Fibroblast of skin of left quadriceps (primary cell): ENCODE data around the gene SGO2.
"Not testable (repeated sequence)": the region's sequence is repeated elsewhere in the genome, so short reads cannot be mapped to it uniquely, and the experiment has no call there.

Source experiments
- DNase-seq, 2 experiments: peaks; one replicate each; pipeline ENCODE4 v3.0.0-alpha.2; 2013; ENCODE audit warnings: low read depth in 2 of 2

Gene SGO2

GRCh38 chr2:200596774-200597570 lies 71.0 kb downstream of the SGO2 start:
- DNase-seq: no peak

GRCh38 chr2:200599206-200599605 lies 73.2 kb downstream of the SGO2 start:
- no peak for DNase-seq

GRCh38 chr2:200600549-200601225 lies 74.7 kb downstream of the SGO2 start:
- DNase-seq: no peak

DNA sequence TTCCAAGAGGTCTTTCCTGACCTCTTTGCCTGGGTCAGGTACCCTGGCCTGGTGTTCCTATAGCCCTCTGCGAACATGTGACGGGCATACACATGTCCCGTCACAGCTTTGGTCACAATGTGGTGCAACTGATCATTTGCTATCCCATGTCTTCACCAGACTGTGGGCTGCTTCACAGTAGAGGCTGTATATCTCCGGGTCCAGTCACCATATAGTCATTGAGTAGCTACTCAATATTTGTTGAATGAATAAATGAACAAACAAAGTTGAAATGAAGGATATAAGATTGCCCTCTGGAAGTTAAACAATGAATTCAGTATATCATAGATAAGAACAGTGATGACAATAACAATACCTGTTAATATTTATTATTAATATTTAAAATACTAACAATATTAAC lies 76.6 kb downstream of the SGO2 start:
- DNase-seq: no peak

- DNase-seq: peak; percentile 40 to 49
Observed at GRCh38 chr2:200603972-200604371, 78.0 kb downstream of the SGO2 start.

GRCh38 chr2:200604571-200605255 lies 78.7 kb downstream of the SGO2 start:
- DNase-seq: no peak

DNA sequence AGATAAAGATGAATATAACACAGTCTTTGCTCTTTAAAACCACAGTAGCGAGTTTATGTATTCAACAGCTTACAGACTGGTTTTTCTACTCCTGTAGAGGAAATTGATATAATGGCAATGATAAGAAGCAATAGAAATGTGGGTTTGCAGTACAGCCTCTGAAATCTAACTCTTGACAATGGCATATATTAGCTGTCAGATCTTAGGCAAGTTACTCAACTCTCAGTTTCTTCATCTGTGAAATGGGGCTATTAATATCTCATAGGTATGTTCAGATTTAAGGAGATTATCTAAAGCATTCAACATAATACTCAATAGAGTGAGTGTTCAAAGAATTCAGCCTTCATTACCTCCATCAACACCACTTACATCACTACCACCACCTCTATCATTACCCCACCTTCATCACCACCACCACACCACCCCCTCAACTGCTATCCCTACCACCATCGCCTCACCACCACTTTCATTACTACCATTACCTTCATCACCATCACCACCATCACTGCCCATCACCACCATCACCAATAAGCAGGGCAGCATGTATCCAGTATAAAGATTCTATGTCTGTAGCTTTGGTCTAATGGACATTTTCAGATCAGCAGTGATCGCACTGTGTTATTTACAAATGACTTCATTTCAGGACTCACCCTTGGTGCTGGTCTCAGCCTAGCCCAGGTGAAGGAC lies 82.5 kb downstream of the SGO2 start:
- DNase-seq: no peak

DNA sequence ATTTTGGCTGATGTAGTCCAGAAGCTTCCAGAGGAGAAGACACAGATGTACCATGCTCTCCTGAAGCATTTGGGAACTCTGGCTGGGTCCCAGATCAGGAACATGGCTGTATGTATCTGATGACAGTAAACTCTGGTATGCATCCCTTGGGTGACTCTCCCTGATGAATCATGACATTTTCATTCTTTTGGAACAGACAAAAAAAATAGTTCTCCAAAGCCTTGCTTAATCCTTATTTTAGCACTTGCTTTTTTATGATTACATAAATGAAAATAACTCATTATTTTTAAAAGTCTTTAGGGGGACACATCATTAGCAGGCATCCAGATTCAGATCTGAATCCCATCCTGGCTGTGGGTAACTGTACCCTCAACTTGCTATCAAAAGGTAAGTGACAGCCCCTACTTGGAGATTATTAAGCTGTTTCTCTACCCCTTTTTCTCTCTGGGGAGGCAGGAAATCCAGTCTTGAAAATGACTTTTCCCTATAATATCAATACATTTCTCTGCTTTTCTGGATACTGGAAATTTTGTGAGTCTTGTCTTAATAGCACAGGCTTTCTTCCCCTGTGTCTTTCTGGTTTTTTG lies 83.1 kb downstream of the SGO2 start:
- peak; percentile 84 to 86 for DNase-seq

- not testable (repeated sequence) for DNase-seq
Observed at GRCh38 chr2:200610217-200610616, 84.2 kb downstream of the SGO2 start.

- DNase-seq: no peak
Observed at GRCh38 chr2:200613692-200614091, 87.7 kb downstream of the SGO2 start.

DNA sequence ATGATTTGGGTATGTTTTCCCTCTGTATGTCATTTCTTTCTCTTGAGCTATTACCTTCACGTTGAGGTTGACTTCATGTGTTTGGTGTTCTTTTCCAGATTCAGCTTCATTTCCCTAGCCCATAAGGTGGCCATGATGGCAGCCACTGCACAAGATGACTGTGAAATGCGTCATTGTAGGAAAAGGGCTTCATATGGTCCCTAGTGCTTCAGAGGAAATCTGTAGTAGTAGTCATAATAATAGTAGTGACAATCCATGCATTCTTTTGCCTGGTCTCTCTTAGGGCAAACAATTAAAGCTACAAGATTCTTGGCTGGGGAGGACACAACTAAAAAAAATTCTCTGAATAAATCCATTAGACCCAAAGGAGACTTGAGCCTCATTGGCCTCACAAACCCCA lies 88.2 kb downstream of the SGO2 start:
- no peak for DNase-seq

GRCh38 chr2:200615247-200615646 lies 89.2 kb downstream of the SGO2 start:
- peak in 1 of 2 experiments; percentile 40 for DNase-seq

- no peak for DNase-seq
Observed at GRCh38 chr2:200616193-200616592, 90.2 kb downstream of the SGO2 start.

- DNase-seq: no peak
Observed at GRCh38 chr2:200616656-200617055, 90.6 kb downstream of the SGO2 start.

GRCh38 chr2:200617156-200618053 lies 91.4 kb downstream of the SGO2 start:
- no peak for DNase-seq

DNA sequence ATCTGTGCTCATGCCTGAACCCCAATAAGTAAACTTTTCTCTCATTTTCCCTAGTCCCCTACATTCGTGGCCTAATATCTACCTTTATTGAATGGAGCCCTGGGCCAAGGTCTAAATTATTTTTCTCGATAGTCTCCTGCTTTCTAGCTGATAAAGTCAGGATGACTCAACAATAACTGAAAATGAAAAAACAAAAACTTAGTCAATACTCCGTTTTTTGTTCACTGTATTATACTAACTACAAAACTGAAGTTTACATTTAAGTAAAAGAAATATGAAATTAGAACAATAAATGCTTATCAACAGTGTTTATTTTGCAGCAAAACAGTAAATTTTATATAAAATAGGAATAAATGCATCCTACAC lies 92.0 kb downstream of the SGO2 start:
- DNase-seq: no peak

DNA sequence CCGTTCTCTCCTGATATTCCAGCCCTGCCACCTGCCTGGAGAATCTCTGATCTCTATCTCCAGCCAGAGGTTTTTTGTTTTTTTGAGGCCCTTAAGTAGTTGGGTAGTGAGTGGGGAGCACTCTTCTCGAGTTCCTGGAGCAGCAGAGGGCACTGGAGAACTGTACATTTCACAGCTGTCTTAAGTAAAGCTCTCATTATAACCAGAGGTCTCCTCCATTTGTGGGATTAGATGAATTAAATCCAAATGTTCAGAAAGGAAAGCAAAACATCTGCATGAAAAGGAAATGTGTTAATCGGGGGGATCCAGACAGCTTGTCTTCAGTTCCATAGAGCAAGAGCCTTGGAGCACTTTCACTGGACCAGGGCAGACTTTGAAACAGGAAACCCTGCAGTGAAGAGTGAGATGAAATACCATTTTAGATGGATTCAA lies 92.6 kb downstream of the SGO2 start:
- peak; percentile 86 to 87 for DNase-seq

DNA sequence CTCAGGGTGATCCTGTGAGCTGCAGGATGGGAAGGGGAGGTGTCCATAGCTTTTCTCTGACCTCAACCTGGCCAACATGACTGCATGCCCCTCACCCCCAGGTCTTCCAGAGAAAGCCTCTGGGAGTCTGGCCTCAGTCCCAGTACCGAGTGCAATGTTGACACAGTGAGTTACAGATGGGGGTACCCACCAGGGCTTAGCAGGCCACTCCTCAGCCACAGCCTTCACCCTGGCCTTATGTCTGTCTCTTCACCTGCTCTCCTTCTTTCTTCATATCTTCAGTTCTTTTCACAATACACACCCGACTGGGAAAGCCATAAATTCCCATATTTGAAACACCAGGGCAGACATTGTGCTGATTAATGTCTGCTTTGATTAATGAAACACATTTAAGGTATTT lies 93.3 kb downstream of the SGO2 start:
- DNase-seq: no peak

DNA sequence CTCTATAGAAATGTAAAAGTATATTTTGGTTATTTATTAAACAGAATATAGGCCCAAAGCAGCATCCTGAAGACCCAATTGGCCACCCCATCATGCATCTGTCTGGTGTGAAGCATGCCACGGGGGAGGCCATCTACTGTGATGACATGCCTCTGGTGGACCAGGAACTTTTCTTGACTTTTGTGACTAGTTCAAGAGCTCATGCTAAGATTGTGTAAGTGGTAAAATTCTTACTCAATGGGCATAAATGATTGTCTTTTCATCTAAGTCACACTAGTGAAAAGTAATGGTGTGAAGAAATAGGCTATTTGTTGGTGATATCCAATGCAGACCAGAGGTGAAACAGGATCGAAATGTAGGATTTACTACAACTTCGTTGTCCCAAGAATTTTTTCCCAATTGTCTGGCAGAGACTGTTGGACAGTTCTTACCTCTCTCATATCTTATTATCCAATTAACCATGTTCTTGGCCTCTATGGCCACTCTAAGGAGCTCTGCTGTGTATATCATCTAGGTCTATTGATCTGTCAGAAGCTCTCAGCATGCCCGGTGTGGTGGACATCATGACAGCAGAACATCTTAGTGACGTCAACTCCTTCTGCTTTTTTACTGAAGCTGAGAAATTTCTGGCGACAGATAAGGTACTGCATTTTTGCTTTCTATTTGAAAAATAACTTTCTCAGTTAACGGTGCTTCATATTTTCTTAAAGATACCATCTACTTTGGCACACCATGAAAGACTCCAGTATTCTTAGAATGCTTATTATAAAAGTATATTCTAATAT lies 94.8 kb downstream of the SGO2 start:
- DNase-seq: no peak

GRCh38 chr2:200622106-200622505 lies 96.1 kb downstream of the SGO2 start:
- no peak for DNase-seq
